Thyroid gland (tissue), 4 donors: ENCODE data around the gene FOLR1. TPM values are rescaled to one million over a fixed set of nuclear protein-coding genes. Genes with fewer than 3 reads are reported as not detected.

Source experiments
- DNase-seq, 2 donors: peaks; one replicate each; pipeline ENCODE4 v3.0.0-alpha.2; 2019
- H3K27ac ChIP-seq, 3 donors: fragments of 200-600 bp; sonication (generic); 1 replicate in 2 of 3; 2 replicates in 1 of 3; pipeline ENCODE4 v1.5.1; 2016 to 2019; ENCODE audit warnings: mild to moderate bottlenecking in 1 of 3, moderate library complexity in 1 of 3
- H3K27me3 ChIP-seq: fragments of 200-600 bp; sonication (generic); one replicate; pipeline ENCODE4 v1.5.1; 2019
- H3K36me3 ChIP-seq, 2 donors: fragments of 200-600 bp; sonication (generic); one replicate each; pipeline ENCODE4 v1.5.1; 2016 to 2019
- H3K4me1 ChIP-seq, 2 donors: fragments of 200-600 bp; sonication (generic); one replicate each; pipeline ENCODE4 v1.5.1; 2017 to 2019
- H3K4me3 ChIP-seq, 3 donors: fragments of 200-600 bp; sonication (generic); replicated peaks in 1 of 3; 1 replicate in 2 of 3; 2 replicates in 1 of 3; pipeline ENCODE4 v1.5.1; 2016; ENCODE audit warnings: mild to moderate bottlenecking in 1 of 3
- H3K9me3 ChIP-seq: fragments of 200-600 bp; sonication (generic); one replicate; pipeline ENCODE4 v1.5.1; 2017
- CTCF ChIP-seq, 6 experiments: fragments of 200-600 bp in 3 of 6; fragments of 450-650 bp in 3 of 6; sonication (generic) in 3 of 6; IDR thresholded peaks; one replicate each; pipeline ENCODE4 v1.5.1; 2016 to 2019; ENCODE audit warnings: antibody characterized with exemption in 6 of 6, mild to moderate bottlenecking in 2 of 6, inconsistent platforms in 1 of 6, moderate library complexity in 1 of 6
- POLR2A ChIP-seq, 2 donors: fragments of 450-650 bp; IDR thresholded peaks; one replicate each; pipeline ENCODE4 v1.6.1; 2017; ENCODE audit warnings: antibody characterized with exemption in 2 of 2, mild to moderate bottlenecking in 2 of 2, moderate library complexity in 1 of 2
- WGBS, 2 donors: methylation state at CpG; one replicate each; pipeline ENCODE4 v1.1.5; 2017; 5-methylcytosine and 5-hydroxymethylcytosine counted together
- intact Hi-C: fragments of 100-400 bp; cut with DNase I; formaldehyde crosslinking; loops from one replicate; pipeline ENCODE4 v1.15.1; 2023
- total RNA-seq, 4 donors: library from RNA; depleted of rRNA; stranded (reverse); fragments of >200 nt; gene quantifications; one replicate each; pipeline ENCODE4 v1.2.3, GENCODE V29; 2016

FOLR1 gene
- total RNA-seq, 4 donors from 2014 or later: 5.5 to 64.9 (median 36.3) TPM

- TF ChIP-seq POLR2A (IDR thresholded peaks at IDR 0.05) (no peak), CTCF (IDR thresholded peaks at IDR 0.05) (no peak)
- peaks cover 71 to 85% of the 10 kb centered on the region in 2 donors for H3K36me3 ChIP-seq
- H3K4me1 ChIP-seq: peaks cover 2 to 4% of the 10 kb centered on the region in 2 donors
- intact Hi-C loops: loop anchor here (10.0 kb wide), 1 partner anchor 192 kb away; no protein-coding TSS in a partner anchor
- H3K27me3 ChIP-seq: no peaks in the 10 kb centered on the region
- no peak overlapping the region for H3K27ac ChIP-seq
- no peak for DNase-seq
- 94 to 98% methylated on average over 17 to 18 of the region's 18 CpGs for WGBS, 2 donors
- H3K4me3 ChIP-seq: no peak overlapping the region
- no peaks in the 10 kb centered on the region for H3K9me3 ChIP-seq
These were observed 40.5 kb downstream of the FOLR1 start for GRCh38 chr11:72232260-72233055.

- Histone ChIP-seq H3K27me3 (no peaks in the 10 kb centered on the region), H3K36me3 (peaks cover 76 to 88% of the 10 kb centered on the region in 2 donors), H3K27ac (no peak overlapping the region), H3K4me1 (peaks cover 7 to 11% of the 10 kb centered on the region in 2 donors), H3K9me3 (no peaks in the 10 kb centered on the region), H3K4me3 (no peak overlapping the region)
- TF ChIP-seq CTCF (IDR thresholded peaks at IDR 0.05): no peak
- no peak for TF ChIP-seq POLR2A (IDR thresholded peaks at IDR 0.05)
- intact Hi-C loops: loop anchor here (10.0 kb wide), 1 partner anchor 192 kb away; no protein-coding TSS in a partner anchor
- WGBS, 2 donors: 91 to 94% methylated on average over 12 to 13 of the region's 13 CpGs
- DNase-seq: no peak
These were observed 41.3 kb downstream of the FOLR1 start for GRCh38 chr11:72233056-72233772.

GRCh38 chr11:72233773-72234513, 42.0 kb downstream of the FOLR1 start:
- no peak for DNase-seq

GRCh38 chr11:72234514-72234830, 42.5 kb downstream of the FOLR1 start:
- Histone ChIP-seq H3K27me3 (no peaks in the 10 kb centered on the region), H3K27ac (no peak overlapping the region), H3K4me3 (no peak overlapping the region), H3K9me3 (no peaks in the 10 kb centered on the region), H3K4me1 (peaks cover 14 to 17% of the 10 kb centered on the region in 2 donors), H3K36me3 (peaks cover 66 to 76% of the 10 kb centered on the region in 2 donors)
- 74 to 82% methylated on average over 3 of the region's 3 CpGs for WGBS, 2 donors
- intact Hi-C loops: loop anchor here (10.0 kb wide), 1 partner anchor 190 kb away; no protein-coding TSS in a partner anchor
- DNase-seq: no peak
- TF ChIP-seq POLR2A (IDR thresholded peaks at IDR 0.05) (no peak), CTCF (IDR thresholded peaks at IDR 0.05) (no peak)

More at GRCh38 chr11:72233773-72234513, 42.0 kb downstream of the FOLR1 start:
- Histone ChIP-seq H3K27me3 (no peaks in the 10 kb centered on the region), H3K27ac (no peak overlapping the region), H3K4me1 (peaks cover 8 to 12% of the 10 kb centered on the region in 2 donors), H3K4me3 (no peak overlapping the region), H3K9me3 (no peaks in the 10 kb centered on the region), H3K36me3 (peaks cover 71 to 81% of the 10 kb centered on the region in 2 donors)
- intact Hi-C loops: loop anchor here (10.0 kb wide), 1 partner anchor 191 kb away; no protein-coding TSS in a partner anchor
- WGBS, 2 donors: 84 to 86% methylated on average over 8 of the region's 8 CpGs
- TF ChIP-seq CTCF (IDR thresholded peaks at IDR 0.05) (no peak), POLR2A (IDR thresholded peaks at IDR 0.05) (no peak)
